GM18511 (cell line): ENCODE data around the gene TTC34.

Experiments used
- ATAC-seq: cut with Tn5 transposase; IDR thresholded peaks from one replicate; pipeline ENCODE4 v1.9.1; 2021; ENCODE audit warnings: mild to moderate bottlenecking, moderate library complexity; ENCODE audit not compliant: unreplicated experiment

The TTC34 gene

DNA sequence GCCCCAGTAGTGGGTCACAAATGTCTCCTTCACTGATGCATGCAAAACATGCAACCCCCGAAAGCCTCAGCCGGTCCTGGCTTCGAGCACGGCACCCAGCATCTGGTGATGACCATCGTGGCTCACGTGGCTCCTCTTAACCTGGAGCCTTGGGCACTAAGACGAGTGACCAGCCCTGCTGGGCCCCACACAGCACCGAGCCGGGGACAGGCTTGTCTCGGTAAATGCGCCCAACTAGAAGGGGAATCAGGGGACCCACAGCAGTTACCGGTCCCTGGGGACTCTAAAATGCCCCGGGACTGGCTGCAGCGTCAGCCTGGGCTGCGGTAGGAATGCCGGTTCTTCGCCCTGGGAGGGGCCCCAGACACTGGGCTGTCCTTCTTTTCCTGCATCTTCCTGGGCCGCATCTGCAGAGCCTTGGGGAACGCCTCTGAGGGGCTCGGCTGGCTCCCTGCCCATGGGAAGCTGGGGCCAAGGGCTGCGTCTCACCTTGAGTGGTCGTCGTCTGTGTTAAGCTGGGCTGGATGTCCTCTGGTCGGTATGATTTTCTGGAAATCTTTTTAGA lies 13.1 kb upstream of the TTC34 start:
- no peak for ATAC-seq

GRCh38 chr1:2812939-2813653 lies 11.6 kb upstream of the TTC34 start:
- ATAC-seq, result no peak

- no peak for ATAC-seq
Measured at GRCh38 chr1:2812136-2812535, 10.6 kb upstream of the TTC34 start.

GRCh38 chr1:2811533-2811918 lies 10.0 kb upstream of the TTC34 start:
- ATAC-seq, result no peak

DNA sequence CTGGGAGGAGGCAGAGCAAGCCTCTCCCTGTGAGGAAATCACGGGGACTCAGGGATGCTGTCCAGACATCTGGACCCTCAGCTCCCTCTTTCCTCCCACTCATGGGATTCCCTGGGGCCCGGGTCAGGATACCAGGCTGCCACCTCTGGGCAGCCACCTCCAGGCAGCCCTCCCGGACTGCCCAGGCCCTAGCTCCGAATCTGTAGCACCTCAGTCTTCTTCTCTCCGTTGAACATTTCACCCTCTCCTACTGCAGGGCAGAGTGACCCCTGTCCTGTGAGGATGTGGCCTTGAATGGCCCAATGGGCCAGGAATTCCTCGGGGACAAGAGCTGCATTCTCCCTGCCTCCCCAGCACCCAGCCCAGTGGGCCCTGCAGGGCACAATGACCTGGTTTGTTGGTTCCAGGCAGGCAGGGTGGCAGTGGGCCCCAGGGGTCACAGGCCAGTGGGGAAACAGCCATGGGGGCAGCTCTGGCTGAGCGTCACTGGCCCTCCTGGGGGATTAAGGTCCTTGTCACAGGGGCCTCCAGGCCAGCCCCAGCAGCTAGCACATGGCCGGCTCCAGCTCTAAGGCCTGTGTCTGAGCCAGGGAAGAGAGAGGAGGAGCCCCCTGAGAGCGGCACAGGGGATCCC lies 9.5 kb upstream of the TTC34 start:
- no peak for ATAC-seq

DNA sequence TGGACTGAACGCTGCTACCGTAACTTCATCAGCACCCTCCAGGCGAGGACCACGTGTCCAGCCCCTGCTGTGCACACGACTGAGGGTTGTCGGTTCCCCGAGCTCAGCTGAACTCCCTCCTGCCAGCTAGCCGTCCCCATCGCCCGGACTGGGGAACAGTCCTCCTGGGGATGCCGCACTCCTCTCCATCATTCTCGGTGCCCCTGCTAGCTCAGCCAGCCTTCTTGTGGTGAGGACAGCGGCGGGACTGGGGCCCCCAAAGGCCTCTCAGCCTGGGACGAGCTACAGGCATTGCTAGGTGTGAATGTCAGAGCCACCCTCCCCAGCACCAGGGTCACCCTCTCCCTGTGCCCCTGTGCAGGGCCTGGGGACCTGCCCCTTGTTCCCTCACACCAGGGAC lies 8.8 kb upstream of the TTC34 start:
- no peak for ATAC-seq

DNA sequence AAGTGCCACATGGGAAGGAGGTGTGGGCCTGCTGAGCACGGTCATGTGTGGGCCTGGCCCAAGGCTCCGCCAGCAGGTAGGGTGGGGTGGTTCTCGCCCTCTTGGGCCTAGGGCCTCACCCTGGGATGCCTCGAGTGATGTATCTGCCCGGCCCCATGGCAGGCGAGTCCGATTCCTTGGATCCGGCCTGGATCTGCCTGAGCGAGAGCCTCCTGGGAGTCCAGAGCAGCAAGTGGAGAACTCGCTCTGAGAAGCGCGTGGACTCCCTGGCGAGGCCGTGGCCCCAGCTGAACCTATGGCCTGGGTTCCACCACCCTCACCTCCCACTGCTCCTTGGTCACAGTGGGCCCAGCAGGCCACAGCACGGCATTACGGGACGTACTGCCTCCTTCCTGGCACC lies 8.2 kb upstream of the TTC34 start:
- ATAC-seq, result no peak

GRCh38 chr1:2808831-2809605 lies 7.5 kb upstream of the TTC34 start:
- ATAC-seq, result no peak

DNA sequence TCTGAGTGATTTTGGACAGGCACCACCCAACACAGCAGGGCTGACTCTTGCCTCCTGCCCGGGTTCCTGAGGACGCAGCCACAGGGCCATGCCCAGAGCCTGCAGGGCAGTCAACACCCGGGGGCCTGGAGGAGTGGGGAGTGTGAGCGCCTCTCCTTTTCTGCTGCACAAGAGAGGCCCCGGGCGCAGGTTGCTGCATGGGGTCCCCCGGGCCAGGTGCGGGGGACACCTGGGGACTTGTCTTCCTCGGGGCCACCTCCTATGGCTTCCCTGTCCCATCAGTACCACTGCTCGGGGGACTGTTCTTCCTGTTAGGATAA lies 6.9 kb upstream of the TTC34 start:
- no peak for ATAC-seq

GRCh38 chr1:2807678-2808385 lies 6.3 kb upstream of the TTC34 start:
- ATAC-seq, result no peak

DNA sequence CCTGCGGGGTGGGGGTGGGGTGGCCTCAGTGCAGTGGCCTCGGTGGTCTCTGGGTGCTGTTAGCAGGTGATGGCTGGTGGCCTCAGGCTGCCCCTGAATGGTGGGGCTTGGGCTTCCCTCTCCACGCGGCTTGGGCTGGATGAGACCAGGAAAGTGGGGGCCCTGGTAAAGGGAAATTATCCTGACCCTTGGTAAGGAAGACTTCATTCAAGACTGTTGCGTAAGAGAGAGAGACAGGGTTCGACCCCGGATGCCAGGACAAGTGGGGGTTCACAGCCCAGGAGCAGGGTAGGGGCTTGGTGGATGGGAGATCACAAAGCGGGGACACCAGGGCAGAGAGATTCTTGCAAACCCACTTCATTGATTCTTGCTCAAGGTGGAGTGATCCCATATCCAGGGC lies 5.5 kb upstream of the TTC34 start:
- ATAC-seq, result no peak

DNA sequence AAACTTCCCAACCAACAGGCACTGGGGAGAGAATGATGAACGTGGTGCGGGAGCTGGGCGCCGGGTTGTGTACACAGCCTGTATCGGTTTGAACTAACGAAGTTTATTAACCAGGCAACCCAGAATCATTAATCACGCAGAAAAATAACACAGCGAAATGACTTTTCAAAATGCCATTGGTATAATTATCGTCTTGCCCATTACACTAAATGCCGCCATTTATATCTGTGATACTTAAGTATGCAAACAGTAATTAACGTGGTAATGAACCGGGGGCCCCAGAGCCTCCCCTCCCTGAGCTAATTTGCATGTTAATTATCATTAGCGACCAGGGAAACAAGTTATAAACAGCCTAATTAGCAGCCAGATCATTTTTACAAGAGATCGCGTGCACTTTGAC lies 5.1 kb upstream of the TTC34 start:
- no peak for ATAC-seq

DNA sequence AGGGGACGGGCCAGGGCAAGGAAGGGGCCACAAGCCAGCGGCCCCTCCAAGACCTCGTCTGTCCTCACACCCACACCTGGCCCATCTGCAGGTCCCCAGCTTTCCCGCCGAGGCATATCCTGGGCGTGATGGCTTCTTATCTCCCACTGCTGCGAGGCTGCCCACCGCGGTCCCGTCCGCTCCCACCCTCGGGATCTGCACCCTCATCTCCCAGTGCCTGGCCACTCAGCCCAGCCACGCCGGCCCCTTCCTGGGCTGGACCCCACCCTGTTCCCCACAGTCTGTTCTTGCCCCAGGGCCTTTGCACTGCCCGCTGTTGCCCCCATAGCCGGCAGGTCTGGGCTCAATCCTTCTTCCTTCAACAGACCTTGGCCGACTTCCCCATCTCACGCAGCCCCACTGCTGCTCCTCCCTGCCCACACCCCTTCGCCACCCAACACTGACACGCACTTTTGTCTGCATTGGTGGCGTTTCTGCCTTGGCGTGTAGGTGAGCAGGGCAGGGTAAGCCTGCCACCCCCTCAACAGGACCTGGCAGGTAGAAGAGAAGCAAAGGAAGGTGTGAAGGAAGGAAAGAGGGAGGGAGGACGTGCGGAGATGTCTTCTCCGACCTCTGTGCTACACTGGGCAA lies 4.4 kb upstream of the TTC34 start:
- no peak for ATAC-seq

DNA sequence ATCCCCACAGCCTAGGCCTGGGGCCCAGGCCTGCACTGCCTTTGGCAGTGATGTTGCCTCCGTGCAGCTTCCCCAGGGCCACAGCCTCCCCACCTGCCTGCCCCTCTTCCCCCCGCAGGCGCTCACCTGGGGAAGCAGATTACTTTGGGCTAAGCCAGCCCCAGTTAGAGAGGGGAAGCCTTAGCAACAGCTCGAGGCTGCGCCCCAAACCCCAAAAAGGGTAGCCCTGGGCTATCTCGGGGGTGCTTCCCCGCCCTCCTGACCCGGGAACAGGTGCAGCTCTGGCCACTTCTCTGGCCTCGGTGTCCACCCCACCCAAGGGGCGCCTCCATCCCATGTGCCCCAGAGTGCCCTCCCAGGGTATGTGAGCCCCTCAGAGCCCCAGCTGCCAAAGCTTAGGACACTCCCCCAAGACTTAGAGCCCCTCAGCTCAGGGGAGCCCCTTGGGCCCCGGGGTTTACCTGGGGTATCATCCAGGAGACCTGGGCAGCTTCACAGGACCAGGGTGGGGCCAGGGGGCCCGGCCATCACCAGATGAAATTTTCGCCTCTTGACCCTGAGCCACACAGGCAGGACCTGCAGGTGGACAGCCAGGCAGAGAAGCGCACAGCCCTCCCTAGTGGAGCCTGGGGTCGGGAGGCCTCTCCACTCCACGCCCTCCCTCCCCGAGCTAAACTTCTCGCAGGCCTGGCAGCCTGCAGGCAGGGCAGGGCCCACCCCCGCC lies 3.3 kb upstream of the TTC34 start:
- no peak for ATAC-seq

GRCh38 chr1:2803931-2804627 lies 2.6 kb upstream of the TTC34 start:
- ATAC-seq, result no peak

DNA sequence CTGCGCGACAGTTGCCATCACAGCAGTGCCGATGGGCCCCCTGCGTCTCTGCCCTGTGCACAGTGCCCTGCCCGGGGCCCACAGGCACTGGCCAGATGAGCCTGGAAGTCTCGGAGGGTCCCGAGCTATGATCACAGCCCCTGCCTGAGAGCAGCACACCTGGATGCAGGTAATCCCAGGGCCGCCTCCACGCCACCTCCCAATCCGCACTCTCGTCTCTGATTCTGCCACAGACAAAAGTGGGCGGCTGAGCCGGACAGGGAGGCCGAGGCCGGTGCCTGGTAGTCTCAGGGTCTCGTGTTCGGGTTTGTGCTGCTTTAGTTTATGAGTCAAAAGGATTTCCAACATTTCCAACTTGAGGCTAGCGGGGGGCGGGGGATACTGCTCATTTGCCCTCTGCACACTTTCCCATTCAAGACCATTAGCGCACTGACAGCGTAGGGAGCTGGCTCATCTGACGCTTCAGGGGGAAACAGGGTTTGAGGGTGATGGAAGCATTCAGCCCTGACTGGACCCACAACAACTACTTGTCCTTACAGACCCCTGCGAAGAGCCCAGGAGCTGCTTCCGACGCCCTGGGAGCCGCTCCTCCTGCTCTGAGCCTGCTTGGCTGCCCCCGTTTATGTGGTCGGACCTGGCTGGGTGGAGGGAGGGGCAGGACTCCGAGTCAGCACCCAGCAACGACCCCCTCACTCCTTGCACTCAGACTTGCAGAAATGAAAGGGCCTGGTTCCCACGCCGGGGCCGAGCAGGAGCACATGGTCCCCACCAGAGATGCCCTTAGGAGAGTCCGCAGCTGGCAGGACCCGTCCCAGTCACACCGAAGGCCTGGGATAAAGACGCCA lies 1.8 kb upstream of the TTC34 start:
- no peak for ATAC-seq

- no peak for ATAC-seq
Measured at GRCh38 chr1:2802421-2802961, 998 bp upstream of the TTC34 start.

- ATAC-seq, result no peak
Measured at GRCh38 chr1:2801046-2801445, 447 bp downstream of the TTC34 start.
